HepG2 (cell line): Measurements from ENCODE around the gene LSM10. TPM values are rescaled to one million over a fixed set of nuclear protein-coding genes. Genes with fewer than 3 reads are reported as not detected.
A peak's percentile ranks its signal among the peaks of the same experiment; 100 is the strongest.

Experiments used
- ARNT ChIP-seq: fragments of 450-650 bp; IDR thresholded peaks from 2 replicates; pipeline ENCODE4 v1.6.1; 2017
- BCLAF1 ChIP-seq: fragments of 450-650 bp; IDR thresholded peaks from 2 replicates; pipeline ENCODE4 v1.6.1; 2017; ENCODE audit warnings: mild to moderate bottlenecking
- CREB3 ChIP-seq: sonication (generic); formaldehyde crosslinking; IDR thresholded peaks from 2 replicates; pipeline ENCODE4 v1.5.0; 2020; ENCODE audit warnings: missing genetic modification reagents
- GFI1 ChIP-seq: sonication (generic); formaldehyde crosslinking; IDR thresholded peaks from 2 replicates; pipeline ENCODE4 v1.5.0; 2020; ENCODE audit warnings: missing genetic modification reagents, mild to moderate bottlenecking, borderline replicate concordance
- HIC2 ChIP-seq: sonication (generic); formaldehyde crosslinking; IDR thresholded peaks from 2 replicates; pipeline ENCODE4 v1.9.0; 2022; ENCODE audit warnings: low read depth, missing genetic modification reagents
- KDM5B ChIP-seq: sonication (generic); formaldehyde crosslinking; IDR thresholded peaks from 2 replicates; pipeline ENCODE4 v1.4.0; 2020; ENCODE audit warnings: missing genetic modification reagents, mild to moderate bottlenecking, borderline replicate concordance
- NONO ChIP-seq, 2 experiments: fragments of 450-650 bp in 1 of 2; sonication (generic) in 1 of 2; formaldehyde crosslinking in 1 of 2; IDR thresholded peaks in 1 of 2; conservative IDR thresholded peaks in 1 of 2; 2 replicates each; pipeline versions ENCODE4 v1.6.1 to v1.8.0; 2017 to 2022; ENCODE audit warnings: mild to moderate bottlenecking in 1 of 2, missing genetic modification reagents in 1 of 2, moderate library complexity in 1 of 2
- PCBP2 ChIP-seq: fragments of 200-400 bp; formaldehyde crosslinking; optimal IDR thresholded peaks from 2 replicates; pipeline ENCODE3; 2018; ENCODE audit warnings: low read length, low read depth; ENCODE audit not compliant: poor library complexity, severe bottlenecking
- POGZ ChIP-seq: sonication (generic); formaldehyde crosslinking; IDR thresholded peaks from 2 replicates; pipeline ENCODE4 v1.4.0; 2020; ENCODE audit warnings: mild to moderate bottlenecking, missing genetic modification reagents
- POLR2AphosphoS2 ChIP-seq: IDR thresholded peaks from 2 replicates; pipeline ENCODE4 v1.6.1; 2011; ENCODE audit warnings: low read depth, low read length, improper control_type of control experiment
- PRDM15 ChIP-seq: sonication (generic); formaldehyde crosslinking; IDR thresholded peaks from 2 replicates; pipeline ENCODE4 v1.4.0; 2020; ENCODE audit warnings: missing genetic modification reagents
- RNF2 ChIP-seq: fragments of 450-650 bp; conservative IDR thresholded peaks from 2 replicates; pipeline ENCODE4 v1.6.1; 2016; ENCODE audit warnings: low read depth
- SMAD3 ChIP-seq: sonication (generic); formaldehyde crosslinking; IDR thresholded peaks from 2 replicates; pipeline ENCODE4 v1.4.0; 2020; ENCODE audit warnings: missing genetic modification reagents
- SSRP1 ChIP-seq: IDR thresholded peaks from 2 replicates; pipeline ENCODE4 v1.6.1; 2016; ENCODE audit warnings: control low read depth
- THYN1 ChIP-seq: sonication (generic); formaldehyde crosslinking; IDR thresholded peaks from 2 replicates; pipeline ENCODE4 v1.8.1; 2023; ENCODE audit warnings: low read depth, mild to moderate bottlenecking, moderate library complexity, missing genetic modification reagents, borderline replicate concordance
- ZFYVE20 ChIP-seq: sonication (generic); formaldehyde crosslinking; IDR thresholded peaks from 2 replicates; pipeline ENCODE4 v1.8.0; 2023; ENCODE audit warnings: low read depth, mild to moderate bottlenecking, moderate library complexity, missing genetic modification reagents, borderline replicate concordance
- ZNF251 ChIP-seq: sonication (generic); formaldehyde crosslinking; IDR thresholded peaks from 2 replicates; pipeline ENCODE4 v1.9.0; 2021; ENCODE audit warnings: mild to moderate bottlenecking, missing genetic modification reagents
- ZNF496 ChIP-seq: sonication (generic); formaldehyde crosslinking; IDR thresholded peaks from 2 replicates; pipeline ENCODE4 v1.8.1; 2023; ENCODE audit warnings: mild to moderate bottlenecking, moderate library complexity, missing genetic modification reagents; ENCODE audit not compliant: insufficient replicate concordance
- ZNF570 ChIP-seq: sonication (generic); formaldehyde crosslinking; IDR thresholded peaks from 2 replicates; pipeline ENCODE4 v1.4.0; 2020; ENCODE audit warnings: mild to moderate bottlenecking, missing genetic modification reagents, borderline replicate concordance
- polyA plus RNA-seq, 8 experiments: library from polyadenylated mRNA; depleted of rRNA in 3 of 8; stranded (reverse) in 7 of 8; unstranded in 1 of 8; fragments of >200 nt; fragmentation: Illumina TruSeq in 4 of 8; extraction: Trizol in 4 of 8; gene quantifications; 2 replicates each; pipeline versions ENCODE4 v1.2.1 to v1.2.3, GENCODE V29; 2011 to 2016; ENCODE audit warnings: low read depth in 4 of 8, missing spikeins in 1 of 8, mixed read lengths in 1 of 8; ENCODE audit not compliant: insufficient read depth in 1 of 8
- total RNA-seq, 5 experiments: library from RNA; depleted of rRNA; stranded (reverse); fragments of >200 nt; fragmentation: Illumina TruSeq; extraction: Trizol; gene quantifications; 2 replicates each; pipeline ENCODE4 v1.2.3, GENCODE V29; 2016; ENCODE audit warnings: low read depth in 1 of 5

The LSM10 gene
- total and polyA plus RNA-seq, 2 of the 13 experiments (the other 11 are each of a cell fraction or from before 2014, with no cell fraction given), result 14.0 to 52.0 TPM

GRCh38 chr1:36400825-36401601 is 3.3 kb upstream of the LSM10 start (continued):
- no peak for TF ChIP-seq NONO (IDR thresholded peaks at IDR 0.05)
- TF ChIP-seq NONO (CRISPR knock-in tag; conservative IDR thresholded peaks at IDR 0.05), result peak; percentile 91
- no peak for TF ChIP-seq THYN1 (CRISPR knock-in tag)
- peak; percentile 67; the same call in 1 of the 2 replicates for TF ChIP-seq RNF2
- TF ChIP-seq SMAD3, result 0 out of 2 replicates have a peak, but pooled peaks have one; percentile 48
- TF ChIP-seq SSRP1 (CRISPR knock-in tag), result peak; percentile 65; the same call in 1 of the 2 replicates
- no peak for TF ChIP-seq ZFYVE20
- TF ChIP-seq ARNT, result no peak
- peak; percentile 57; the same call in 1 of the 2 replicates for TF ChIP-seq POGZ (CRISPR knock-in tag)
- TF ChIP-seq PCBP2, result no peak
- no peak for TF ChIP-seq BCLAF1
- peak; percentile 79; the same call in 1 of the 2 replicates for TF ChIP-seq POLR2AphosphoS2
- no peak for TF ChIP-seq ZNF570 (CRISPR knock-in tag)
- peak; percentile 27 for TF ChIP-seq HIC2 (CRISPR knock-in tag)
- TF ChIP-seq KDM5B (CRISPR knock-in tag), result peak; percentile 74; the same call in 1 of the 2 replicates
- no peak for TF ChIP-seq ZNF251 (CRISPR knock-in tag)
- TF ChIP-seq CREB3 (CRISPR knock-in tag), result no peak
- no peak for TF ChIP-seq PRDM15 (CRISPR knock-in tag)
- TF ChIP-seq ZNF496, result no peak
- no peak for TF ChIP-seq GFI1
